Measurements from ENCODE around the gene ERN1.
A peak's percentile ranks its signal among the peaks of the same experiment; 100 is the strongest.

ERN1 gene

DNA sequence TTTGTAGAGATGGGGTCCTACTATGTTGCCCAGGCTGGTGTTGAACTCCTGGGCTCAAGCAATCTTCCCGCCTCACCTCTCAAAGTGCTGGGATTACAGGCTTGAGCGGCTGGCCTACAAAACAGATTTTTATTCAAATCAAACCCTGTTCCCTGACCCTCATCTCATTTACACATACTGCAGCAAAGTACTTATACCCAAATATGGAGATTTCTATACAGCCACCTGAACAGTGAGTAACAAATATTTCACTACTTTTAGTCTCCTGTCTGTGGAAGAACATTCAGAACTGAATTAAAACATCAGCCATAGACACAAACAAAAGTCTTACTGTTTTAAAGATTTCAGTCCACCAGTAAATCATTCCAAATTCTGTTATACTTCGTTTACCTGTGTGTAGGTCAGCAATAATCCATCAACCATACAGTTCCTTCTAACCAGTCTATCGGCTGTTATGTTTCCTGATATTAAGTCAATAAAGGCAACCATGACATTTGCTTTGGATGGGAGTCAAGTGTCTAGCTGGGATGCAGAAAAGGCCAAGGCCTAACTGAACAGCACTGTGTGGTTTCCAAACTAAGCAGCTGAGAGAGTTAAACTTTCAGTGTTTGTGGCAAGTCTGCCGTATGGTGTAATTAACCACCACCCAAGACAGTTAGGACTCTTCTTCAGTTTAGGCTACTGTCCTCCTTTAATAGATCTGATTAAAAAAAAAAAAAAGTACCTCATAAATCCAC, 22.3 kb downstream of the ERN1 start:
- DNase-seq, result peak; percentile 7

DNA sequence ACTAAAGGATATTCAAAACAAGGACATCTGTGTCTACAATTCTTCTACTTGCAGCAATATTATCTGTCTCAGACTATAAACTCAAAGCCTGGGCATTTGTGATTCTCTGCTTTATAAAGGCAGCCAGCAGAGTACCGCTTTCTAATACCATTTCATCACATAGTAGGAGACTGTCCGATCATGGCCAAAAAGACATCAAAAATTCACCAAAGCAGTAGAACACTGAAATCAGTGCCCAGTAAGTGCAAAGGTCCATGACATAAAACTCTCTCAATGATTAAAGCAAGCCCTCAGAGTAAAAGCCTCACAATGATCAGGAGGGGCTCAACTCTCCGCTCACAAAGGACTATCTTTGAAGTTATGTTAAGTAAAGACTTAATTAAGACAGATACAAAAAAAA, 23.0 kb downstream of the ERN1 start:
- DNase-seq, result no peak

DNA sequence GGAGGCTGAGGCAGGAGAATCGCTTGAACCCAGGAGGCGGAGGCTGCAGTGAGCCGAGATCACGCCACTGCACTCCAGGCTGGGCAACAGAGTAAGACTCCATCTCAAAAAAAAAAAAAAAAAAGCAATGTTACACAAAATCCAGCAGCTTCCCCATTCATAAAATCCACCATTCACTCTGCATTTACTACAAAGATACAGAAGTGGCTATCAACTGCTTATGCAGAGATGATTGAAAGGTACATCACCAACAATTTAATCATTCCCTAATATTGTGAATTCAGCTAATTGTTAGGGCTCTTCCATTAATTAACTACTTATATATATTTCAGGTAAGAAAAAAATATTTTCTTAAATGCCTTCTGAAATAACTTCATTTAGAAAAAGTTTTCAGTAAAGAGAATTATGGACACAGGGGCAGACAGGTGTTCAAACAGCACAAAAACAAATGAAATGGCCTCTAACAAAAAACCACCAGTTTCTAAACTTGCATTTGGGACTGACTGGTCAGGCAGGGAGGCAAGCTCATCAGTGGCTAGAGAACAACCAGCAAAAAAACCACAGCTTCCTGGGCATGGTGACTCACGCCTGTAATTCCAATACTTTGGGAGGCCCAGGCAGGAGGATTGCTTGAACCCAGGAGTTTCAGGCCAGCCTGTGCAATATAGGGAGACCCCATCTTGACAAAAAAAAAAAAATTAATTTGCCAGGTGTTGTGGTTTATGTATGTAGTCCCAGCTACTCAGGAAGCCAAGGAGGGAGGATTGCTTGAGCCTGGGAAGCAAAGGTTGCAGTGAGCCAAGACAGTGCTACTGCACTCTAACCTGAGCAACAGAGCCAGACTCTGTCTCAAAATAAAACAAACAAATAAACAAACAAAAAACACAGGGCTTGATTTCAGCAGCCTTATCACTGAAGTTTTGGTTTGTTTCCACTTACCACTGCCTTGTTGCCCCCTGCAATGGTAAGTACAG, 26.3 kb downstream of the ERN1 start:
- DNase-seq, result peak; percentile 17

DNA sequence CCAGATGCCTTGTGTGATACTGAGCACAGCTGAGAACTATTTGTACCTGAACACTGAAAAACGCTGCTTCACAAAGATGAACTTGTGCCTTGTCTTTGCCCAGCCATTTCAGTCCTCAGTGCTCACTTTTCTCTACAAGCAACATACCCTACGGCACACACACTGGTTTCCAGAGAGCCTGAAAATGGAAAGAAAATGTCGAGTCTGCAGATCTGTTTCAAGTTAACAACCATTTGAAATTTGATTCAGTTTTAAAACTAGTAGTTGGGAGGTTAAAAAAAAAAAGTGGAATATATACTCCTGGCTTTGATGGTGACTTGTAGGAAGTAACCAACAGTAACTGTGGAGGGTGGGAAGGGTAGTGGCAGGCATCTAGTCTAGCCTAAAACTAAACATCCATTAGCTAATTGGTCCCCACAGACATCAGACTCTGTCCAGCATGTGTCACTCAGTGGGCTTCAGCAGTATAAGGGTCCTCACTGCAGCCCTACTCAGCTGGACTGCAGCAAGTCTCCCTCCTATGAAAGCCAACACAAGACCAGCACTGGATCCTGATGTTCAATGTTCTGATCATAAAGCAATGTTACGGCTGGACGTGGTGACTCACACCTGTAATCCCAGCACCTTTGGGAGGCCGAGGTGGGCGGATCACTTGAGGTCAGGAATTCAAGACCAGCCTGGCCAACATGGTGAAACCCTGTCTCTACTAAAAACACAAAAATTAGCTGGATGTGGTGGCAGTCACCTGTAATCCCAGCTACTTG, 27.1 kb downstream of the ERN1 start:
- DNase-seq, result no peak

DNA sequence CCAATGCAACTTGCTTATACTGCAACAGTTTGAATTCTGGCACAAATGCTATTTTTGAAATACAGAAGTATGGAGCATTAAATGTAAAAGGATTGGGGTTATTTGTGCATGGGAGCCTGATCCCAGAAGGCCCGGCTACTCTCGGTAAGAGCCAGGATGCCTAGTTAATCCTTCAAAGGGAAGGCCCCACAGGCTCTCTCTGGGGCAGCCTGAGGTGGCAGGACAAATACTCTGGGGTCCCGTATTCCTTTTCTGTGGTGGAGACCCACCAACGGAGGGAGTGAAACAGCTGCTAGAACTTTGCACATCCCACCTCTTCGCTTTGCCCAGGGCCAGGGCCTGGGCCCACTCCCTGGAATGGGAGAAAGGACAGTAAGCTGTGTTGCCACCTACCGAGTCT, 30.4 kb downstream of the ERN1 start:
- DNase-seq, result no peak

DNA sequence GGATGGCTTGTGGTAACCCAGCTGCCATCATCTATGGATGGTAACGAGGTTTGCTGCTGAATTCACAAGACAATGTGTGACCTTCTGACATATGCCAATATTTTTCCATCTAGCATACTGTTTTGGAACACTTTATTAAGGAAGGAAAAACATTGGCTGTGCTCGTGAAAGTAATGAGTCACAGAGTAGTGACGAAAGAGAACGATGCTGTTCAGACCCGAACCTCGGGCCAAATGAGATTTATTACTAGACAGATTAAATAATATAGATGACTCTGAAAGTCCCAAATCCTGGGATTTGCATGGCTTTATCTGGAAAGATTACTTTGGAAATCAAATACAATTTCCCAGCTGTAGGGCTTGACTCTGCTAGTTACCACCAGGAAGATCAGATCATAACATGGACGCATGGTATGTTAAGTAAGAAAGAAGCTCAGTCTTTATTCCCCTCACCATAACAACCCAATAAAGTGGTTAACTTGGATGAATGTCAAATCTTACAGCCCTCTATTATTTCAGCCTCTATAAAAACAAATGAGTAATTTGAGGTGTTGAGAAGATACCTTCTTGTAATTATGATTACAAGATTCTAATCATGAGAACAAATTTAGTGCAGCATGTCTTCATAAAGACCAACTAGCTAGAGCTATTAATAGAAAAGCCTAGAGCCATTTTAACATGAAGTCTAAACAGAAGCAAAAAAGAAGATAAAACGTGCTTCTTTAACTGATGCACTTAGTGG, 32.6 kb downstream of the ERN1 start:
- no peak for DNase-seq

DNA sequence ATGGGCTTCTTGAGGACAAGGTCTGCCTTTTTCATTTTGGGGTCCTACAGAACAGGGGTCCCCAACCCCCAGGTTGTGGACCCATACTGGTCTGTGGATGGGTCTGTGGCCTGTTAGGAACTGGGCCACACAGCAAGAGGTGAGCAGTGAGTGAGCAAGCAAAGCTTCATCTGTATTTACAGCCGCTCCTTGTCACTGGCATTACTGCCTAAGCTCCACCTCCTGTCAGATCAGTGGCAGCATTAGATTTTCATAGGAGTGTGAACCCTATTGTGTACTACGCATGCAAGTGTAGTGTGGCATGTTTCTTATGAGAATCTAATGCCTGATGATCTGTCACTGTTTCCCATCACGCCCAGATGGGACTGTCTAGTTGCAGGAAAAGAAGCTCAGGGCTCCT, 33.9 kb downstream of the ERN1 start:
- DNase-seq, result no peak

DNA sequence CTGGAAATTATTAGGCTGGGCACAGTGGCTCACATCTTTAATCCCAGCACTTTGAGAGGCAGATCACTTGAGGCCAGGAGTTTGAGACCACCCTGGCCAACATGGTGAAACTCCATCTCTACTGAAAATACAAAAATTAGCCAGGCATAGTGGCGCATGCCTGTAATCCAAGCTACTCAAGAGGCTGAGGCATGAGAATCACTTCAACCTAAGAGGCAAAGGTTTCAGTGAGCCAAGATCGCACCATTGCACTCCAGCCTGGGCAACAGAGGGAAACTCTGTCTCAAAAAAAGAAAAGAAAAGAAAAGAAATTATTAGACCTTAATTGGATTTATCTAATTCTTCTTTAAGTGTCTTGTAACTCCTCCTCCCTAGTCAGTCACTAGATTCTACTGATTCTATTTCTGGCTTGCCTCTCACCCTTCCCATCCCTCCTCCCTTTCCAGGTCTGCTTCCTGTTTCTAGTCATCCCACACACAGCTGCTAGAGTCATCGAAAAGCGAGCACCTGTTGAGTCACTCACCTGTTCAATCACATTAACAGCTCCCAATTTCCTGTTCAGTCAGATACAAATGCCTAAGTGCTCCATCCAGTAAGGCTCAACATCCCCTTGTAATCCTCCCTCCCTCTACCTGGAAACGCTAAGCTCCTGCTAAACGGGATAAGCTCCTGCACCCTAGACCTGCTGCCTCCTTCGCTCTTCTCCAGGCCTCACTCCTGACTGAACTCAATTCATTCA, 34.6 kb downstream of the ERN1 start:
- no peak for DNase-seq

DNA sequence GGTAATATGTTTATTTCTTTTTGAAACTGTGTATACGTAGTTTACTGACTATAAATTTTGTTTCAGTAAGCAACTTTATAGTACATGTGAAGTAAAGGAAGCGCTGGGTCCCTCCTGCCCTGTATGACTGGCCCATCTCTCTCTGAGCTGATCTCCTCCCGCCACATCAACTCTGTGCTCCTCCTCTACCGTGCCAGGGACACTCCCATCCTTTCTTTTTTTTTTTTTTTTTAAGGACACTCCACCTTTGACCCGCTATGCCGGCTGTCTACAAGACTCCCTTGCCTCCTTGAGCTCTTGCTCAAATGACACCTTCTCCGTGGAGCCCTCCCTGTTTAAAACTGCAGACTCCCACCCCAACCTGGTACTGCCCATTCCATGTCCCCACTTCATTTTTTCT, 35.5 kb downstream of the ERN1 start:
- no peak for DNase-seq

DNA sequence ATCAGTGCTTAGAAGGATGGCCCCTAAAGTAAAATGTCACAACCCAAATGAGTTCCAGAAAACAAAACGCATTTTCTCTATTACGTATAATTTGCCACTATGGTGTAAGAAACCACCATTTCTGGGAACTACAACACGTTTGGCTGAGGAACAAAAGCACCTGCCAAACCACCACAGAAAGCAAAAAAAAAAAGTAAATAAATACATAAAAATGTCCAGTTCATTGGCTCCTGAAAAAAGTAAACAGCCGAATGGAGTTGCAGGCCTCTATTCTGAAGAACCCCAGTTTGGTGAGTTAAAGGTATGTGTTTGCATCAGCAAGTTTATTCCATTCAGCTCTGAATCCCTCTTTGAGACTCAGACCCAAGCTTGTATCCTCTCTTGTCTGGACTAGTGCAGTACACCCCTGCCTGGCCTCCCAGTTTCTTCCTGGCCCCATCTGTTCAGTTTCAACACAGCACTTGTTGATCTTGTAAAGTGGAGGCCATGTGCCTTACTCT, 36.9 kb downstream of the ERN1 start:
- no peak for DNase-seq

DNA sequence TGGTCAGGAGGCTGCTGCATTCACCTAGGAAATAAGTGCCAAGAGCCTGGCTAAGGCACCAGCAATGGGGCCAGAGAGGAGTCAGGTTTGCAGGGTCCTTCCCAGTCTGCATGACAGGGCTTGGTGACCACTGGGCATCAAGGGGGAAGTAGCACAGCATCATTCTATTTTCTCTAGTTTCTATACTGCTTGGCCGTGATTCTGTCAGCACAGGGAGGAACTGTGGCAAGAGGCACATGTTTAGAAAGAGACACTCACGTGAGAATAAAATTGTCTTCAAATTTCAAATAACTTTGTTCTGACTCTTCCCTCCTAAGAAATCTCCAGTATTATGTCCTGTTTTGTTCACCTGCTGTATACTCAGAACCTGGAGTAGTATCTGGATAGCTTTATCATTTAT, 37.8 kb downstream of the ERN1 start:
- no peak for DNase-seq

DNA sequence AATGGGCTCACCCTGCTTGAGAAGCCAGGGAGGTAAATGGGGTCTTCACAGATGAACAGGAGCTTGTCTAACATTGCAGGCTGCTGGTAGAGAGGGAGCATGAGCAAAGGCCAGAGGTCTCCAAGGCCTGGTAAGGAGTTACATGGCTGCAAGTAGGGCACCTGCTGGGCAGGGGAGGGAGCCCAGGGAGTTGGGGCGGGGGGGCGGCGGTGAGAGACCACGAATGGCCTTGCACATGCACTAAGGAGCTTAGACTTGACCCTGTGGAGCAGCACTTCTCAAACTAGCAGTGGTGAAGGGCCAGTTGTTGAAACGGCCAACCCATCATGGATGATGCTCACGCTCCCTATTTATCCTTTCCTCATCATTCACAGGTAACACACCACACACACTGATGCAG, 38.4 kb downstream of the ERN1 start:
- no peak for DNase-seq

DNA sequence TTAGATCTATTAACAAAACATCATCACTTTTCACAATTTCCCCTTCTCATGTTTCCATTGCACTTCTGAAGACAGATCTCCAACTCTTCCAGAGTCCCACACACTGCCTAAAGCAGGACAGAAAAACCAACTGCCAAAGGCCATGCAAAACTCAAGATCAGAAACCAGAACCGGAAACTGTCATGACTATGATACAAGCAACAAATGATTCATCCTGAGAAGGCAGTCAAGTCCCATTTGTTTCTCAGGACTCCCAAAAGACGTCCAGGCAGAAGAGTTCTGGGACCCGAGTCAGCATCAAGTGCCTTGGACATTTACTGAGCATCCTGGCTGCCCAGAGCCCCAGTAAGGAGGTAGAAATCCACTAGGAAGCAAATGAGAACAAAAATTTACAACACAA, 38.8 kb downstream of the ERN1 start:
- no peak for DNase-seq

DNA sequence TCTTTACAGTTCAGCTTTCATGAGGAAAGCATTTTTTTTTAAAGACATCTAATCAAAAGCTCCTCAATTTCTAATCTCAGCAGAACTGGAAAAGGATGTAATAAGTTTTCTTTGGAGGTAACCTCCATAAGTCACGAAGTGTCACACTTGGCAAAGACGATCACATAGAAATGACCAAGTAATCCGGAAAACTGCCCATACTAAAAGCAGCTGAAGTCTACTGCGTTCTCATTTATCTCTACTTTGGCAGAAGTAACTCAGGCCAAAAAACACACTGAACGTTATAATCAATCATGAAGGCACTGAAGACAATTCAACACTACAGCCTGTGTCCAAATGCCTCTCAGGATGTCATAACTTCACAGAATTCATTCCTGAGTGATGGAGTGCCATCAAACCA, 39.8 kb downstream of the ERN1 start:
- no peak for DNase-seq

DNA sequence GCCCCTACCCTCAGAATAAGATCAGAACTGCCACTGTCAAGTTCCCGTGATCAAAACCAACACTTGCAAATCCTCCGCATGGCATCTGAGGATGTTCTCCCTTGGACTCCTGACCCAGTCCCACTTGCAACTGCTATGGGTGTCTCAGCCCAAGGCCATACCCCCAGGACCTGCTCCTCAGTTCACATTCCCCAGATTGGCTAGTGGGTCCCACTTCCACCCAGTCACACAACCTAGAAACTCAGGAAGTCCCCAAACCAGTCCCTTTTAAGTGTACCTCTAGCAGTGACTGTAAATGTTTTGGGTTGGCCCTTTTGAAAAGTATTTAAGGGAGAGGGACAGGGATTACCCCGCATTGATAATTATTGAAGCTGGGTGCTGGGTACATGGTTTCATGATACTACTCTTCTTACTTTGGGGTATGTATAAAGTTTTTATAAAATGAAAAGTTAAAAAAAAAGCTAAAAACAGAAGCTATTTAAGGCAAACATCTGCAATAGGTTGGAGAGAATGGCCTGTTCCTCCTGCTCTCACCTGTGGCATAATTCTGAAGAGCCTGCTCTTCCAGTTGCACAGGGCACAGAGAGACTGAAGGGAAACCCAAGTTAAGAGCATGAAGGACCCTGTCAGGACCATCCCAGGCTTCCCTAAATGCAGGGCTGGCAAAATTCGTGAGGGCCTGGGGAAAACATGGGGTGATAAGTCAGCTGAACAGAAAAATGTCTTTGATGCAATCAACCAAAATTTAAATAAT, 42.5 kb downstream of the ERN1 start:
- no peak for DNase-seq

DNA sequence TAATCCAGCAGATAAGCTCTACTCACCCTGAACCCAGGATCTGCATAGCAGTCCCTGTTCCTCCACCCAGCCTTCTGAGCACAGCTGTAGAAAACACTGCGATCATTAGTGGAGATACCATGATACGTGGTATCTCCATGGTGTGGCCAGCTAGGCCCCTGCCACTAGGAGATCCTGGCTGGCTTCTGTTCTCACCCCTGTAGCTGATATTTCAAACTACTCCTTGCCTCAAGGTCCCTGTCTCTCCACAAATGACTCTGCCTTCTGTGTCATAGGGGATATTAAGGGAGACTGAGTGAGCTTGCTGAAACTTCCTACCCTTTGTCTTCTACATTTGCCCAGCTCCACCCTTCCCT, 44.3 kb downstream of the ERN1 start:
- DNase-seq, result peak; percentile 54

DNA sequence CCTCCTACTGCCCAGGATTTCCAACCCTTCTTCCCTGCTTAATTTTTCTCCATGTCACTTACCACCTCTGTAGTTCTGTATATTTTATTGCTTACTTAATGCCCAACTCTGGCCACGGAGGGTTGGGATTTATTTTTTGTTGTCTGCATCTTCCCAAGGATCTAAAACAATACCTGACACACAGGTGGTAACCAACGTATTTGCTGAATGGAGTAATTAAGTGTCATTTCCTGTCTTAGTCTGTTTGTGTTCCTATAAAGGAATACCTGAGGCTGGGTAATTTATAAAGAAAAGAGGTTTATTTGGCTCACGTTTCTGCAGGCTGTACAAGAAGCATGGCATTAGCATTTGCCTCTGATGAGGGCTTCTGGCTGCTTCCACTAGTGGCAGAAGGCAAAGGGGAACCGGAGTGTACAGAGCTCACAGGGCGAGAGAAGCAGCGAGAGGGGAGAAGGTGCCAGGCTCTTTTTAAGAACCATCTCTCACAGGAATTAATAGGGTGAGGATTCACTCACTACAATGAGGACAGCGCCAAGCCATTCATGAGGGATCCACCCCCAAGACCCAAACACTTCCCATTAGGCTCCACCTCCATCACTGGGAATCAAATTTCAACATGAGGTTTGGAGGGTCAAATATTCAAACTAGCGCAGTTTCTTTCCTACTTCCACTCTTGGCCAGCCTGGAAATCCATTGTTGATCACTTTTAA, 44.8 kb downstream of the ERN1 start:
- DNase-seq, result no peak

DNA sequence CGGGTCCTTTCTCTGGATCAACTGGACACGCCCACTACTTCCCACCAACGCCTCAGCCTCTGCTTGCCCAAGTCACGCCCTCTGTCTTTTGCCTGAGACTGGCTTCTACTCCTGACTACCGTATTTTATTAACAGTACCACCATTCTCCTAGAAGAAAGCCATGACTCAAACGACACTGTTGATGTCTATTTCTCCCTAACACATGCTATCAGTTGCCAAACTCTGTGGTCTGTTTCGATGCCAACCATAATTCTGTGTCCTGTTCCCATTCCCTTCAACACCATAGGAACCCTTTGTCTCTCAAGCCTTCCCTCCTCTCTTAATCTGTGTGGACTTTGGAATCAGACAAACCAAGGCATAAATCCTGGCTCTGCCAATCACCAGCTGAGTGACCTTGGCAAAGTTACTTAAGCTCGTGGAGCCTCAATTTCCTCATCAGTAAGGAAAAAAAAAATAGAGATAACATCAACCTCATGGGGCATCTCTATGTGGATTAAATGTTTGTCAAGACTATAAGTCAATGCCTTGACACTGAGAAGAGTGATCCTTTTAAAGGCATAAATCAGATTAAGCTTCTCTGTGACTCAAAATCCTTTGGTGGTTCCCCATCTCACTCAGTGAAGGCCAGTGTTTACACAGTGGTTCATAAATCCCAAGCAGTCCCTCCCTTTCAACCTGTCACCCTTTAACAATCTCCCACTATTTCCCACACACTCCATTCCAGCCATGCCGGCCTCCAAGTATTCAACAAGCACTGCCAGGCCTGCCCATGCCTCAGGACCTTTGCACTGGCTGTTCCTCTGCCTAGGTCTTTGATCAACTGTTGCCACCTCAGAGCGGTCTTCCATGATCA, 45.6 kb downstream of the ERN1 start:
- peak; percentile 74 for DNase-seq

DNA sequence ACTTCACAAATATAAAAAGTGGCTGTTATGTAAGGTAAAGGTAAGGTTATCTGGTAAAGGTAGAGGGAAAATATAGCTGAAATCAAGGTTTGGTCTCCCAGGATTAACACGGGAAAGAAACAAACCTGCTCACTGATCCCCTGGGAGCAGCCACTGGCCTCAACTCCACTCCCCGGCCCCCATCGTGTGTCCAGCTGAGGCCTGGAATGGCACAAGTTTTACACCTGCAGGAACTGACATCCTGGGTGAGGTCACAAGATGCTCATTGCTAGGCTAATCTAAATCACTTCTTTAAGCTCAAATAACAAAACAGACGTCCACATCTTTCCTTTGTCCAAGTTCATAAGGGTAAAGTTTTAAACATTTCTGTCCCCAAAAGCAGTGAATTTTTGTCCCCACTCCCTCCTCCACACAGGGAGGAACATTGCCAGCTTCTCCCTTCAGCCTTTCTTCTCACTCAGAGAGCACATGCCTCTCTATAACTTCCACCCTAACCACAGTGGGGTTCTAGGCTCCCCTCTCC, 46.3 kb downstream of the ERN1 start:
- DNase-seq, result no peak
